ENCODE measurements around the gene BRI3. TPM values are rescaled to one million over a fixed set of nuclear protein-coding genes. Genes with fewer than 3 reads are reported as not detected.

The BRI3 gene
- total and polyA plus RNA-seq, 2 of the 8 experiments (the other 6 are each of a cell fraction or from before 2014, with no cell fraction given) = 77.5 to 93.4 TPM

- TF ChIP-seq RNF2 (IDR thresholded peaks at IDR 0.05; ENCODE audit: borderline replicate concordance, low read depth, low read length, missing control alignments, poor library complexity, severe bottlenecking) (no peak), SRF (IDR thresholded peaks at IDR 0.05; ENCODE audit: low read depth, low read length) (no peak)
- TF ChIP-seq, protein P1, sequence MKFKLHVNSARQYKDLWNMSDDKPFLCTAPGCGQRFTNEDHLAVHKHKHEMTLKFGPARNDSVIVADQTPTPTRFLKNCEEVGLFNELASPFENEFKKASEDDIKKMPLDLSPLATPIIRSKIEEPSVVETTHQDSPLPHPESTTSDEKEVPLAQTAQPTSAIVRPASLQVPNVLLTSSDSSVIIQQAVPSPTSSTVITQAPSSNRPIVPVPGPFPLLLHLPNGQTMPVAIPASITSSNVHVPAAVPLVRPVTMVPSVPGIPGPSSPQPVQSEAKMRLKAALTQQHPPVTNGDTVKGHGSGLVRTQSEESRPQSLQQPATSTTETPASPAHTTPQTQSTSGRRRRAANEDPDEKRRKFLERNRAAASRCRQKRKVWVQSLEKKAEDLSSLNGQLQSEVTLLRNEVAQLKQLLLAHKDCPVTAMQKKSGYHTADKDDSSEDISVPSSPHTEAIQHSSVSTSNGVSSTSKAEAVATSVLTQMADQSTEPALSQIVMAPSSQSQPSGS (IDR thresholded peaks at IDR 0.05; ENCODE audit: low read length) = no peak
Observed at GRCh38 chr7:98287486-98287959, 6.0 kb downstream of the BRI3 start (continued).
